G401 (cell line): ENCODE results near the gene GATB. TPM values are rescaled to one million over a fixed set of nuclear protein-coding genes. Genes with fewer than 3 reads are reported as not detected.

Source experiments
- DNase-seq: peaks from one replicate; pipeline ENCODE4 v3.0.0-alpha.2; 2015; ENCODE audit warnings: low spot score
- in situ Hi-C: cut with HindIII; loops from 2 replicates; pipeline ENCODE4 v1.10.0; 2016; ENCODE audit warnings: low sequenced_read_pairs, mixed read lengths
- total RNA-seq: library from RNA; depleted of rRNA; stranded (reverse); fragments of >200 nt; shearing (Covaris generic); gene quantifications from 2 replicates; pipeline ENCODE4 v1.2.3, GENCODE V29; 2014

GATB gene
- total RNA-seq, 1 experiment from 2014 or later: 79.6 TPM

DNA sequence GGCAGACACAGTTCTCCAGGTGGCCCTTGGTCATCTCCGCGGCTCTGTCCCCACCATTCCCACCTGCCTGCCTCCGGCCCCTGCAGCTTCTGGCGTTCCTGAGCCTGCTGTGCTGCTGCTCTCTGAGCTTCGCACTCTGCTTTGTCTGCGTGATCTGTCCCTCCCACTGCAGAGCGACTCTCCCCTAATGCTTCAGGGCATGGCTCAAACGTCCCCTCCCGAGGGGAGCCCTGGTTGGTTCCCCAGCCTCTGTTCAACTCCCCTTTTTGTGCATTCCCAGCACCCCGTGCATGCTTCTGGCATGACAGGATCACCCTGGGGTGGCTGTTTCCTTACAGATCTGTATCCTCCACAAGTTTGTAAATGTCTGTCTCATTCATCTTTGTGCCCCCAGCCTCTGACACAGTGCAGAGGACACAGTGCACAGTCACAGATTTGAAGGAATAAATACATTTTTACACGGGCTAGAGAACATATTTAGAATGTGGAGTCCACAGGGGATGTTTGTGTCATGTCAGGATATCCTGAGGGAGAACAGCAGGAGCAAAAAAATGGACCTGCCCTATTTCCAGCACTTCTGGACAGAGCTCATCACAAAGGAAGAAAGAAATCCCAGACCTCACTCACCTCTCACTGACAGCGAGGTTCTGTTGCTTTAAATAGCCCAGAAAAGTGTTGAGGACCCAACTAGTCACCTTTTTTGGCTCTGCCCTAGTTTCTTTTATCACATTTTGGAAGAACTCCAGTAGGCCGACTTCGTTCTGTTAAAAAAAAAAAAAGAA lies 72.6 kb downstream of the GATB start:
- peak; percentile 73 for DNase-seq

DNA sequence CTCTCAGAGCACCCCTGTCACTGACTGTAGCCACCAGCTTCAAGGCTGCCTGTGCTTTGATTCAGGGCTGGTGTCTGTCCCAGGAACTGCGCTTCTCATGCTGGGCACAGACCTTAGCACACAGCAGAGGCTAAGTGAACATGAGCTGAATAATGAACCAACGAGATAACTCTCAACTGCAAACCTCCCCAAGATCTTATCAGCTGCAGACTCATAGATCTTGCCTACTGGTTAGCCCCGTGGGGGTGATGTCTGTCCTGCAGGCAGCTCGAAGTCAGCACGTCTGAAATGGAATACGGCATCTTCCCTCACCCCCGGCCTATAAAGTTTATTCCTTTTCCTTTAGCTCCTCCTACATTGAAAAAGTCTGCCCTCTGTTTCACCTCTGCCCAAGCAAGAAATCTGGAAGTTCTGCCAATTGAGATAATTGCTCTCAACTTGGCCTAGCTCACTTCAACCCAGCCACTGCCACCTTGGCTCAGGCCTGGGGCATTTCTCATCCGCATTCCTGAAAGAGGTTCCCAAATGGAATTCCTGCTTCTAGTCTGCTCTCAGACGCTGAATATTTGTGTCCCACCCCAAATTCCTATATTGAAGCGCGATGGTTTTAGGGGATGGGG lies 73.7 kb downstream of the GATB start:
- in situ Hi-C loops: no loop called here
- no peak for DNase-seq

More for the DNA sequence above, 72.6 kb downstream of the GATB start:
- in situ Hi-C loops: no loop called here

DNA sequence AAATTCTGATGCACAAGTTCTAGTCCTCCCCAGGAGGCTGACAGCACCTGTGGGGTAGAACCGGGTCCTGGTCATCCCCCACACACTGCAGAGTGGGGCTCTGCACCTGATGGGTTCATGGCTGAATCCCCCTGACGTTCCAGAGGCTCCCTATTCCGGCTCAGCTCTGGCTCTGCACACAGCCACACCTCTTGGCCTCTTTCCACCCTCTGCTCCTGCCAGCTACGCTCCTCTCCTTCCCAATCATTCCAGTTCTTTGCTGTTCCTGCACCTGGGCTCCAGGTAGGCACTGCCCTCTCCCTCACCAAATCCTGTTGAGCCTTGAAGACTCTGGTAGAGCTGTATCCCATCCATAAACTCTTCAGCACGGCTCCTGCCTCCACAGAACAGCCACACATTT lies 75.5 kb downstream of the GATB start:
- DNase-seq: no peak
- in situ Hi-C loops: no loop called here

DNA sequence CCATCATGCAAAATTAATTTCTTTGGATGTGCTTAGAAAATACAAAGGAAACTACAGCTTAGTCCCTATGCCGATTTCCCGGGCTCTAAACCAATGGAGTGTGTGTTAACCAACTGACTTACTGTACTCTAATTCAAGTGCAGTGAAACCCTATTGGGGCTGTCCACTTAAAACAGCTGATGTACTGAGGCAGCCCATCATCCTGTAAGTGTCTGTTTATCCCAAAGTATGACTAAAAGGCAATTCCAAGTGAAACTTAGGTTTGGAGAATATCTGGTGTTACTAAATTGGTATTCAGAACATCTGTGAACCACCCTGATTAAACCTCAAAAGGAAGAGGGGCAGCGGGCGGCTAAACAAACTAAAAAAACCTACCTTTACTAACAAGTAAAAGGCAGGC lies 79.7 kb downstream of the GATB start:
- no peak for DNase-seq
- in situ Hi-C loops: no loop called here

DNA sequence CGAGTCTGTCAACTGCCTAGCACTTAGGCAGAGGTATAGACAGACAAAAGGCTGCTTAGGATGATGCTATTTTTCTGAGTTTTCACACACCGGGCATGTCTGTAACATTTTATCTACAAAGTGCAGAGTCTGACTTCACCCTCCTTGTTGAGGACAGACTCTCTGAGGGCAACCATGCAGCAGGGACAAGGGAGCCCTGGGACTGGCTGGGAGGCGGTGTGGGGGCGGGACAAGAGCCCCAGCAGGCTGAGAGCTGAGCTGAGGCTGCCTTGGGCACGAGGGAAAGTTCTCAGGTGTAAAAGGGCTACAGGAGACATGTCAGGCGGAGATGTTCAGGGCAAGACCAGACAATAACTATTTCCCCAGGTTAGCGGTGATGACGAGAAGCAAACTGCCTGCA lies 81.6 kb downstream of the GATB start:
- in situ Hi-C loops: no loop called here
- DNase-seq: no peak

DNA sequence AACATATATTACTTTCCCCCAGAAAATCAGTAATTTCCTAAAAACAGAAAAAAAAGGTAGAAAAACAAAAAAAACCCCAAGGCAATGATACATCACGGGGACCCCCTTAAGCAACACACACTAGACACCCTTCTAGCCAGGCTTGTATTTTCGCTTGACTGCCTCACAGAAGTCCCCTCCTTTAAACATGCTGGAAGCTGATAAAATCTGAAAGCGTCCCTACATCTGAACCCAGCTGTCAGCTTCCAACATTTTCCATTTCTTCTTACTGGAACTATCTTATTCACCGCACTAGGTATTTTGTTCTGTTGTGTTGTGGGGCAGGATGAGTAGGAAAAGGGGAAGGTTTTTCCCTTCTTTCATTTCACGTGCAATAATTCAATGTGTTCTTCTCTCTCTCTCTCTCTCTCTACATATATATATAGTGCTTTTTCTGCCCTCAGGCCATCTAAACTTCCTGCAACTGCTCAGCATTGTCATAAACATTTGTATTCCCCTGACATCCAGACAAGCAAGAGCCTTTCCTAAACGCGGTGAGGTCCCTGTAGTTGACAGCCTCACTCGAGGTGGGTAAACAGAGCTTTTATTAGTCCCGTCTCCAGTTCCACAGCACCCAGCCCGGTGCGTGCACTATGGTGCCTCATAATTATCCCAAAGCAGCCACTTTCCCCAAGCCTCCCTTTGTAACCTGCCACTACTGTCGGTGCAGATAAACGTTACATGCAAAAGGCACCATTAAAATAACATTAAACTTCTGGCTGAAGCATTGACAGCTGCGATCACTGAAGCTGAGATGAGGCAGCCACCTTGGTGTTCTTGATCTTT lies 82.5 kb downstream of the GATB start:
- in situ Hi-C loops: no loop called here
- DNase-seq: no peak

DNA sequence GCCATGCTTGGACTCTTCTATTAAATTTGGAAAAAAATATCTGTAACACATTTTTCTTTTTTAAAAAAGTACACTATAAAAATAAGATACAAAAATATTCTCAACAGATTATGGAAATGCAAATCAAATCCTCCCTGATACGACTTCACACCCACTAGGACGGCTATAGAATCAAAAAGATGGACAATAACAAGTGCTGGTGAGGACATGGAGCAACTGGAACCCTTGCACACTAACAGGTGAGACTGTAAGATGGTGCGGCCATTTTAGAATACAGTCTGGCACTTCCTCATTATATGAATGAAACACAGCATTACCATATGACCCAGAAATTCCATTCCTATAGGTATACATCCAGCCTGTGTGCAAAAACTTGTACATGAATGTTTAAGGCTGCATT lies 83.6 kb downstream of the GATB start:
- no peak for DNase-seq
- in situ Hi-C loops: no loop called here

DNA sequence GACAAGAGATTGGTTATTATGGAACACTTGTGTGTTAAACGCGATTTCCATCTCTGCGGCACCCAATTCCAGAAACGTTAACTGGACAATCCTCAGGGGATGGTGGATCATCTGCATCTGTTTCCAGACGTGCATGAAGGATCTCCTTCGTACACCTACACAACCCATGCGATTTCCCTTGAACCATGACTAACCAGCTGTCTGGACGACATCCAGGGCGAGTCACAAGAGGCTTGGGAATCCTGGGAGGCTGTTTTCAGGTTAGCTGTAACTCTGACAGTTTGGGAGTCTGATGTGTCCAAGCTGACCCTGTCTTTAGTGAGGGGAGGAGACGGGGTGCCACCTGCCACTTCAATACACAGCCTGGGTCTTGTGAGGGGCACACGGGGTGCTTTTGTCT lies 84.5 kb downstream of the GATB start:
- DNase-seq: no peak
- in situ Hi-C loops: no loop called here

DNA sequence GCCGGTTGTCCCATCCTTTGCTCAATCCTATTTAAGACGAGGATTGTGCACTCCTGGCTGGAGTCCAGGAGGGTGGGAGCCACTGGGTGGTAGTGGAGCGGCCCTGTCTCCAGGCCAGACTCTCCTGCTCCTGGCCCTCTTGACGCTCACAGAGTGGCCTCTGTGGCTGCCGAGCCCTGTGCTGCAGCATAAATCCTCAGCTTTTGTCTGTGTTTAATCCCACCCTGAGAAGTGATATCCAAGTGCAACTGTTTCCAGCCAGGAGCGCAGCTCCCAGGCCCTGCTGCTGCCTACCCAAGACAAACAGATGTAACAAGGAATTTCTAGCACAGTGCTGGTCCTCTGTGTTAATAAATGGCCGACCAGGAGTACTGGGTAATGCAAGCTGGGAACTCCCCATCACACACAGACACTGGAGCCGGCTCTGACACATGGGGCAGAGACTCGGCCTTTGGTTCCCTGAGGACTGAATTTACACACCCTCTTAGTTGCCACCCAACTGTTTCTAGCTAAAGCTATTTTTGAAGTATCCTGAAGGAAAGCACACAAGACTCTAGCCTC lies 85.3 kb downstream of the GATB start:
- DNase-seq: peak; percentile 41
- in situ Hi-C loops: no loop called here

DNA sequence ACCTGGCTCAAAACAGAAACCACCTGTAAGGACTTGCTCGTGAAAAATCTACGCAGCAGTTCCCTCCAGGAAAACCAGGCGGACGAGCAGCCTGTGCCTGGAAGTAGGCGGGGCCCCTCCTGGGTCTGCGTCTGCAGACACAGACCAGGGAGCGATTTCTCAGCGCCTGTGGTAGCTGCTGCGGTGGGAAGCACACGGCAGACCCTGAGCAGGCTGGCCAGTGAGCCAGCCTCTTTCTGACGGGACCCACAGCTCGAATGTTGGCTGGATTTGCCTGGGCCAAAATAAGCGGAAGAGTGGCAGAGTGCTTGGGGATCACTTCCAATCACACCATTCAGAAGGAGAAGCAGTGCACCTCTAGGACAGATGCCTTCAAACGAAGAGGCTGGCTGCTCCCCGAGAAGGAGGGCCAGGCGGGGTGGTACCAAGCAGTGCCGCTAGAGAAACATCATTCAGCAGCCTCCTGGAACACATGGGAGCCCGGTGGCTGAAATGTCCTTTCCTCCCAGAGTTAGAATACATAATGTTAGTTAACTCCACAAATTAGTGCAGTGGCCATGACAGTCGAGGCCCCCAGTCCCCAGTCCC lies 85.9 kb downstream of the GATB start:
- DNase-seq: peak; percentile 88
- in situ Hi-C loops: no loop called here

DNA sequence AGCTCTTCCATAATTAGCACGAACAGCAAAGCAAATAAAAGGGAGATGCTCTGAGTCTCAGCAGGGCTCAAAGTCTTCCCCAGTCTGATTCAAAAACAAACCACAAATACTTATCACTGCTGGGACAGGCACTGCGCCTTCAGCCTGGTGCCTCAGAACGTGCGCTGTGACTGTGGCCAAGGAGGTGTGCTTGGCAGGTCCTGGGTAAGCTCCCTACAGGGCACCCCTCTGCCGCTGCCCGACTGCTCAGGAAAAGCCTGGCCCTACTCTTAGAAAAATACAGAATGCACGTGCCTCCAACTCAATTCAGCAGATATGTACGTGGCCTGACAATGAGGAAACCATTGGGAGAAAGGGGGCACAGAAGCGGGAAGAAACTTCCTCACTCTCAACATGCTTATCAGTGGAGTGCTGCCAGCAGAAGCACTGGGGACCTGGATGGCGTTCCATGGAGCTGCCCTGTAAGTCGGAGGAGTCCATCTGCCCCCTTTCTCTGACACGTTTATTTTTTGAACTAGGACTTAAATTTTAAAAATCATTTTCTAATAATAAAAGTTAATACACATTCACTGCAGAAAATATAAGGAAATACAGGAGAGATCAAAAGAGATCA lies 86.8 kb downstream of the GATB start:
- in situ Hi-C loops: no loop called here
- peak; percentile 91 for DNase-seq

DNA sequence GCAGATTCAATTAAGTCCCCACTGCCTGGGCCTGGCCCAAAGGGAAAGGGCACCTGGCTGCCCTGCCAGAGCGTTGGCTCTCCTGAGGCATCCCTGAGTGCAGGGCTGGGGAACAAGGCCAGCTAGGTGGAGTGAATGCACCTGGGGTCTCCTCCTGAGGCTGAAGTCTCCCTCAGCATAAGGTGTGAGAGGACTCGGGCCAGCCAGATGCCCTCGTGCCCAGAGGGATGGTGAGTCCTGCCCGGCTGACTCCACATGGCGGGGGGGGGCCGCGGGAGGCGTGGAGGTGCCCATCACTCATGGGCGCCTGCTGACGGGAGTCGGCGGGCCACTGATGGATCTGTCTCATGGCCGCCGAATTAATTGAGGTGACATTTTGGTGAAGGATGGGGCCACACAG lies 87.8 kb downstream of the GATB start:
- in situ Hi-C loops: no loop called here
- DNase-seq: peak; percentile 43

DNA sequence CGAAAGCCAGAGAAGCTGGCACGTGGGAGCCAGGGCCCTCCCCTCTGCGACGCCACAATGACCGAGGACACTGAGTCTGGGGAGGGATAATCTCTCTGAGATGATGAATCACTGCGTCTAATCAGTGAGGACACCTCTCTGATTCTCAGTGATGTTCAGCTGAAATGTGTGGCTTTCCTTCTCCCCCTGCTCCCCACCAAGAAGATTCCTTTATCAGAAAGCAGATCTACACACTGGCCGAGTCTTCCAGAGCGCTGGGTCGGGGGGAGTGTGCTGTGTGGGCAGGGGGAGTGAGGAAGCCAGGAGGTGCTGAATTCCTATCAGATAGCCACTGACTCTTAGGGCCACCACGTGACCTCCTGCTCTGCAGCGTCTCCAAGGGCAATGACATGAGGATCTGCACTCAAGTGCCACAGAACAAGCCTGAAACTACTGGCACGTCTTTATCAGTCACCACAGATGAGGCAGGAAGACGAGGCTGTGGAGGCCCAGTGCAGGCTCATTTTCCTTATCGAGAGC lies 89.2 kb downstream of the GATB start:
- DNase-seq: no peak
- in situ Hi-C loops: no loop called here

DNA sequence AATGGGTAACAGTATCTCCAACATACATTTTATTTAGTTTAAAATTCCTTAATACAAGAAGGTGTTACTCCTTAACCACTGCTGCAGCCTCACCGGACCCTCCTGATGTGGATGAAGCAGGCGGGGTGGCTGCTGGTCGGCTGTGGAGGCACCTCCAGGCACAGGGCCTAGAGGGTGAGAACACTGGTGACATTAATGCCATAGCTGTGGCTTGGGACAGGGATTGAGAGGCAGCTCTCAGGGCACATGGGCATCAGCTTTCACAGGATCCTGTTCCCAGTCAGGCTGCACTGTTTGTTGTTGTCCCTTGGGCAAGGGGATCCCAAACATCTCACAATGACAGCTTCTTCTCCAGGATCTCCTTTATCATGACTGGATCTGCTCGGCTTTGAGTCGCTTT lies 90.0 kb downstream of the GATB start:
- DNase-seq: no peak
- in situ Hi-C loops: no loop called here

DNA sequence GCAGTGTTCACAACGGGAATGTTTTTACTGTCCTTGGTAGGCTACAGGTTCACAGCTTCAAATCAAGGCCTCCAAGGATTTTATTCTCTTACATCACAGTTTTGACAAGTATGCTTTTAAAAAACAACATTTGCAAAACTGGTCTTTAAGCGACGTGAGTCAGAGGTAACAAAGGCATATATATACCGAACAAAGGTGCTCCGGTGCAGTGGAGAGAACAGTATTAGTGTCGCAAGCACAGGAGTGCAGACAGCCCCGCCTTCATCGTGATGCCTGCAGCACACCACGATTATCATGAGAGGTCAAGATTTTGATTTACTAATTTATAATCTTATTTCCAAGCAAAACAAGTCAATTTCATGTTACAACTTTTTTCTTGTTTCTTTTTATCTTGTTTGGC lies 90.8 kb downstream of the GATB start:
- in situ Hi-C loops: no loop called here

DNA sequence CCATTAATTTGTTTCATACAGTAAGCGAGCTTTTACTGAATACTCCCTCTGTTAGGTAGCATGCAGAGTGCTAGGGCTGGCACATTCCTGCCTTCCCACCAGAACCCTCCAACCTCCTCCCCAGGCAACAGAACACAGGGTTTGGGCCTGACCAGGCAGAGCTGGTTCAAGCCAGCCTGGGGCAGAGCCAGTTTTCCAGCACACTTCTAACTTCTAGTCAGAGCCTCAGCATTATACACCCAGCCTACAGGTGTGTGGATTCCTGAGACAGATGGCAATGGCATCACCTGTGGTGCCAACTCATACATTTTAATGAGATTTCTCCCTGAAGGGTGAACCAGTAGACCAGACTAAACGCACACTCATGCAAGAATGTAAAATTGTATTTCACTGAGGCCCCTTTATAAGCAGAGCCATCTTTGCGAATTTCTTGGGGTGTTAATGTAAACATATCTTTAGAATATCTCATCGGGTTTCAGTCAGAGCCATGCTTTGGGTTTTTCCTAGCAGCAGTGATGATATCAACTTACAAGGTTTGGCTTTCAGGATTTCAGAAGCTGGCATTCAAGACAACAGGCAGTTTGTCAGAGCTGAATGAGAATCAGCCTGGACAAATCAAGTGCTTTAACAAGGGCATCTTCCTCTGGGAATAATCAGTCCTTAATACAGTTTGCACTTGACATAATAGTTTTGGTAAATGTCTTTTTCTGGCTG lies 92.0 kb downstream of the GATB start:
- in situ Hi-C loops: no loop called here
- peak; percentile 91 for DNase-seq

More for the DNA sequence above, 90.8 kb downstream of the GATB start:
- no peak for DNase-seq

DNA sequence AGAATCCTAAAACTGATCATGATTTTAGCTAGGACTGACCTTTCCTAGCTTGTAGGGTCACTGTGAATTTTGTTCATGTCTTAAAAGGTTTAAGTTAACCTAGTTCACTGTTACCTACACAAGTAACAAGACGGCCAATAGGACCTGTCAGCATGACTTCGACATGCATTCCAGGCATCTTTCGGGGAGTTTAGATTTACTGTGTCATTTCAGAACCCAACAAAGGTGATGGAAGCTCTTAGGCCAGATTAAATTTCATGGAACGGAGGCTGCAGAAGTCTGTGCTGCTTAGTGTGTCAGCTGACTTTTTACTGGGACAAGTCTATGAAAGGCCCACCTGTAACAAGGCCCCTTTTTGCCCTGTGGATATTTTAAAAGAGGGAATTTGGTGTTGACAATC lies 93.1 kb downstream of the GATB start:
- DNase-seq: no peak
- in situ Hi-C loops: no loop called here

DNA sequence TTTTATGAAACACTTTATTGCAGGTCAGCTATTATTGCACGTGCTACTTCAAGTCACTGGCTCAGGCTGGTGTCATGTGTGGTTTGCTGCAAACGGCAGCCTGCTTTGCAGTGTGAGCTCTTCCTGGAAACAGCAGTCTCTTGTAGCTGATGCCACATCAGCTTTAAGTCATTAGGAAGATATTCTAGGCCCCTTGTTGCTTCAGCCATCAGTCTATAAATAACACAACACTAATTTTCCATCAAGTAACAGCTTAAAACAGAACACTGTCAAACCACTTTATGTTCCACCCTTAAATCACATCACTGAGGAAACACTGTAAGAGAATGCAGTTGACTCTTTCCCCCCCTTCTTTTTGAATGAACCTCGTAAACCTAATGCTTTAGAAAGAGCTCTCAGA lies 93.8 kb downstream of the GATB start:
- in situ Hi-C loops: no loop called here
- peak; percentile 44 for DNase-seq
